ENCODE data around the gene PCNX2.
"Not testable (repeated sequence)": the region's sequence is repeated elsewhere in the genome, so short reads cannot be mapped to it uniquely, and the experiment has no call there.

PCNX2 gene

DNA sequence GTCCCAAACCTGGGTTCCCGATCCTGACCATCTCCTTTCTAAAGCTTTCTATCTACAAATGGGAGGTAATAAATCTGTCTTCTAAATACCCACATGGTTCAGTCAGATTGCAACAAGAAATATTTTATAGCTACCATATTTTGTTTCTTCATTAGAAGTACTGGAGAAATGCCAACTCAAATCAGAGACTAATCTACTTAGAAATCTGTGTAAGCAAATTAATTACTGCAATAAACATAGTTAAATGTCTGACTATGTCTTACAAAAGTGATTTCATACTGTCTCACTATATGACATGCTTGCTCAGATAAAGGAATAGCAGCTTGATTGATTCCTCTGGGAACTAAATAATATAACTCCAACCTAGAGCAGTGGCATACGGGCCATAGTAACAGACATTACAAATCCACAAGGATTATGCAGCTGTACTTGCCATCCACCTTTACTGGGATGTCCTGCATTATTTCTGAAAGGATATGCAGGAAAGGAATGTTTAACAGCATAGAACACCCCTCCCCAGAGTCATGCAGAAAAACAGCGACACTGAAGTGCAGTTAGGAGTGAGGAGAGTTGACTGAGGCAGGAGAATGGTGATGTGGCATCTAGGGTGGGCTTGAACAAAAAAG is 80.3 kb downstream of the PCNX2 start:
- no peak for DNase-seq

DNA sequence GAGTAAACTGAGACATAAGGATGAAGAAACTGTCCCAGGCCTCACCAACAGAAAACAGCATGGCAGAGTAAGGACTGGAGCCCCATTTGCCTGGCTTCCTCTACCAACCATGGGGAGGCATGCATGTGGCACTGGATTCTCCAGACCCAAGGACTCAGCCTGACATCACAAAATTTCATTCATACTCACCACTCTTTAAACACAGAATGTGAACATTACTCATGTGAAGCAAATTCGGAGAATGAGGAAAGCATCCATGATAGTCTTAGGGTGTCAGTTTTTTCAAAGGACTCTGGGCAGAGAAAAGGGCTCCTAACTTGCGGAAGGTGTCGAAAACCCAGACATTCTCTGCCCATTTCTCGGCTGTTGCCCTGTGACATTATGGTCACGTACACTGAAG is 83.9 kb downstream of the PCNX2 start:
- DNase-seq, result no peak

- no peak for DNase-seq
Measured at GRCh38 chr1:233211106-233211505, 84.4 kb downstream of the PCNX2 start.

DNA sequence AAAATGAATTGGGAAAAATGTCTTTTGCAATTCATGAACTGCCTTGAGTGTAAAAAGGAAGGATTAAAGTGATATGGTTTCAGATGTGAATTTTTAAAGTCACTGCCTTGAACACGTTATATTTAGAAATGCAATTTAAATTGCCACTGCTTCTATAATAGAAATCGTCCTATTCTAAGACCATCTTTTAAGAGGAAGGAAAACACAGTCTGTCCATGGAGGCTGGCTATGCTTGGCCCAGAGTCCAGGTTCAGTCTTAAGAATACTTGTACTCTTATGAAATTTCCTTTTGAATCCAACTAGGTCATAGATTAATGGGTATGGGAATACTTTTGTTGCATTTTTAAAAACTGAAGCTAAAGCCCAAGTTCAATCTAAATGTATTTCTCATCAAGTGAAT is 86.0 kb downstream of the PCNX2 start:
- no peak for DNase-seq

DNA sequence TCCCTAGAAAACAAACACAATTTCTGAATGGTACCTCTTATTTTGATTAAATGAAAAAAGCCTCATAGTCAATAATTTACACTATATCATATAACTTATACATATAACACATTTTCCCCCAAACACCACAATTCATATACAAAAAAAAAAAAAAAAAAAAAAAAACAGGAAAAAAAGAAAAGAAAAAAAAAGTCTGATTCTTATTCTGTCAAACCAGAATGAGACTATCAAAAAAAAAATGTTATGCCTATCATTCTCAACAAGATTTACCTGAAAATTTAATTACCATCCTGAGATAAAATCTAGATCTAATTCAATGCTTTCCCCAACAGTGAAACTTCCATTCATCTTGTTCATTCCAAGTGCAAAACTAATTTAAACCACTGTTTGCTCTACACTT is 86.8 kb downstream of the PCNX2 start:
- no peak for DNase-seq

- DNase-seq, result no peak
Measured at GRCh38 chr1:233197940-233198339, 97.6 kb downstream of the PCNX2 start.

DNA sequence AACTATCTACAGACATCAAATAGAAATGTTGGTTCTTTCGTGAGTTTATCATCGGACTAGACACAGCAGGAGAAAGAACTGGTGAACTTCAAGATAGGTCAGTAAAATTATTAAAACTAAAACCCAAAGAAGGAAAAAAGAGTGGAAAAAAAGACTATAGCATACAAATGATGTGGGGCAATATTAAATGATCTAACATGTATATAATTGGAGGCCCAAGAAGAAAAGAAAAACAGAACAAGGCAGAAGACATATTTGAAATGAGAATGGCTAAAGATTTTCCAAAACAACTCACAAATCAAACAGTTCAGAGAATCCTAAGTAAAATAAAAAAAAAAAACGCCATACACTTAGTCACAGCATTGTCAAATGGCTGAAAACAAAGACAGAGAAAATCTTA is 101.8 kb downstream of the PCNX2 start:
- DNase-seq, result no peak

DNA sequence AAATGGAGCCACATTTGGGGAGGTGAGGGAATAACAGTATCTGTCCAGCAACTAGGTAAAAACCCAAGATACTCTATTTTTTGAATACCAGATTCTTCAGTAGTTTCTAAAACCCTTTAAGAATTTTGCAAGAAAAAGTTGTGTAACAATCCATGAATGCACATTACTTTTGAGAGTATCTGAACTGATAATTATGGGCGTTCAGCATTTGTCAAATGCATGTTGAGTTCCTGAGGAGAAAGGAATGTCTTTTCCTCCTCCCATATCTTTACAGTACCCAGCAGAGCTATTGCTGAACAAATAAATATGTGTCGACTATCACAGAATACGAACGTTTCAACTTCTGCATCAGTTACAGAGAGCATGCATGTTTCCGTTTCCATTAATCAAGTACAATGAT is 104.5 kb downstream of the PCNX2 start:
- no peak for DNase-seq

DNA sequence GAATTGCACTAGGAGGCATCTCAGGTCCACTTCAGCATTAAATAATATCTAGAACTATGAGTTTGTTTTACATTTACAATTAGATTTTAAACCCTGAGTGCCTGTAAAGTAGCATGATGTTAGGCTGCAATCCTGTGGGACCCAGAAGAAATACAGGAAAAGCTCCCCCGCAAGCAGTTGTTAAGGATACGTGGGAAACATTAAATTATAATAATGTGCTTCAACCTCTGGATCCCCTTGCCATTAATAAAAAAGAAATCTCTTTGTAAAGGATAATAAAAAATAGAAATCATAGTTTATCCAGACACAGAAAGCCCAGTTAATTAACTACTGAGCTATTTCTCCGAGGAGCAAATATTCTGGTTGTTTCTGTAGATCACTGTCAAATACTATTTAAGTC is 106.0 kb downstream of the PCNX2 start:
- no peak for DNase-seq

GRCh38 chr1:233188061-233188460 is 107.5 kb downstream of the PCNX2 start:
- DNase-seq, result no peak

GRCh38 chr1:233183226-233184020 is 112.1 kb downstream of the PCNX2 start:
- DNase-seq, result no peak

- DNase-seq, result no peak
Measured at GRCh38 chr1:233182587-233182986, 112.9 kb downstream of the PCNX2 start.

DNA sequence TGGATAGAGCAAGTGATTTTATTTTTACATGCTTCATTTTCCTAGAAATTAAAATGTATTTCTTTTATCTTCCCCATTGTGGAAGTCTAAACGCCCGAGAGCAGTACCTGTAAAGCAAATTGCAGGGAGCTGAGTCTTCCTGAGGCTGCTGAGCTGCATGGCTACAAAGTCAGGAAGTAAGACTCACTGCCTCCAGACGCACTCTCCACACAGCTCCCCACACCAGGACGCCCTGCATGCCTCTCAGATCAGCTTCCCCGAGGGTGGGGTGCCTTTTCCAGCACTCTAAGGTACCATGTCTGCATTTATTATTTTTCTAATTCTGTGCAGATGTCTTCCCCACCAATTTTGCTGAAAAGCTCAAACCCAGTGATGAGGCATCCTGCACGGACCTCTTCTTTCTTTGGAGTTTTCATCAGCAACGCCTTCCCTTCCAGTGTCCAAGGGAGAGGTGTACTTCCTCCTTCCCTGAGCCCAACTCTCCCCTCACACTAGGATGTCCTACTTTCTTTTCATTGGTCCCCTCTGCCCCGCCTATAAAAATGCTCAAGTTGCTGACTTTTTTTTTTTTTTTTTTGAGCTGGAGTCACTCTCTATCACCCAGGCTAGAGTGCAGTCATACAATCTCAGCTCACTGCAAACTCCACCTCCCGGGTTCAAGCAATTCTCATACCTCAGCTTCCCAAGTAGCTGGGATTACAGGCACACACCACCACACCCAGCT is 114.7 kb downstream of the PCNX2 start:
- DNase-seq, result no peak

- not testable (repeated sequence) for DNase-seq
Measured at GRCh38 chr1:233179638-233180037, 115.9 kb downstream of the PCNX2 start.

DNA sequence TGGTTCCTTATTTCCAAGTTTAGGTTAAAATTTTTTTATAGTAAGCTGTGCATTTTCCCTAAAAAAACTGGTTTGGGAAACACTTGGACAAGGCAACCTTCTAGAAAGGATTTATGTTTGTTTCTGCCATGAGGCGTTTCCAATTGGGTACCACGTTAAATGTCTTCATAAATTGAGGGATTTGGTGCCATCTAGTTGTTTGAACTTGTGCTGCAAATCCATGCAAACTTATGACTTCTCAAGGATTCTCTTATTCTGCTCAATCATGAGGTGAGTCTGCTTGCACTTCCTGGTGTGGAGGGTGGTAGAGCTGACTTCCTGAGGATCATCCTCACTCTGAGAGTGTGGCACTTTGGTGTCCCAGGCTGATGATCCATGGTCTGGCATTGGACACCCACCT is 123.3 kb downstream of the PCNX2 start:
- DNase-seq, result no peak

- DNase-seq, result no peak
Measured at GRCh38 chr1:233170741-233171140, 124.8 kb downstream of the PCNX2 start.

DNA sequence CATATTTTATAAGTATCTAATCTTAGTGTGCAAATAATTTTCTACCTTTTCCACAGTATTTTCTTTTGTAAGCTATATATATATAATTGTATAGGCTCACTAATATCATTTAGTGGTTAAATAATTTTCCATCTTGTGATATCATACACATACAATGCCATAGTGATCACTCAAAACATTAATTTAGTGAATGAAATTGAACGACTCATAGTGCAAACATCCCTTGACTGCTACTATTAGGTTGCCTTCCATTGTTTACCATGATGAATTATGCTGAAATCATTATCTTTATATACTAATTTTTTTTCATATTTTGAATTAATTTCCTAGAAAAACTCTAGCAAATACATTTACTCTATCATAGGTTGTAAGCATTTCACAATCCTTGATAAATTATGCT is 127.1 kb downstream of the PCNX2 start:
- DNase-seq, result no peak

- DNase-seq, result no peak
Measured at GRCh38 chr1:233166896-233167295, 128.6 kb downstream of the PCNX2 start.

GRCh38 chr1:233163696-233164095 is 131.8 kb downstream of the PCNX2 start:
- no peak for DNase-seq

DNA sequence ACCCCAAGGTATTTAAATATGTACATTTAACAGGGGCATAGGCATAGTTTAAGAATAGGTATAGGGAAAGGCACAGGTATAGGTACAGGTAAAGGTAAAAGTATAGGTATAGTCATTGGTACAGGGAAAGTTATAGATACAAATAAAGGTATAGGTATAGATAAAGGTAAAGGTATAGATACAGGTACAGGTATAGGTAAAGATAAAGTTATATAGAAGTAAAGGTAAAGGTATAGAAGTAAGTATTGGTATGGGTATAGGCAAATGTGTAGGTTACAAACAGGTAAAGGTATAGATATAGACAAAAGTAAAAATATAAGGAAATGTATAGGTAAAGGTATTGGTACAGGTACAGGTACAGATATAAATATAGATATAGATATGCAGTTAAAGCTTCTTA is 137.2 kb downstream of the PCNX2 start:
- no peak for DNase-seq

DNA sequence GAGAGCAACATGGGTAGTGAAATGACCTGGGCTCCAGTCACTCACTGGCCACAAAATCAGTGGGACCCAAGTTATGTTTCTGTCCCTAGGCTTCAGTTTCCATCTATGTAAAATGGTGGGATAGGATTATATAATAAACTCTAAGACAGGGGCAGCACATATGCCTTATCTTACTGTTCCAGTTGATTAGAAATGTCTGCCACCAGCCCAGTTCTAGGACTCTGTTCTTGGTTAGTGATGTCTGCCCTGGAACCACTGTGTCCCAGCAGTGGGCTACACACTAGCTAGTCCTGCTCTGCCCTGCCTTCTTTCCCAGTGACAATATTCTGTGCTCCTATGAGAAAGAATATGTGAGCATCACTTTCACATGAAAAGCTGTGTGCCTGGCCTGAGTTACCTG is 138.3 kb downstream of the PCNX2 start:
- no peak for DNase-seq

DNA sequence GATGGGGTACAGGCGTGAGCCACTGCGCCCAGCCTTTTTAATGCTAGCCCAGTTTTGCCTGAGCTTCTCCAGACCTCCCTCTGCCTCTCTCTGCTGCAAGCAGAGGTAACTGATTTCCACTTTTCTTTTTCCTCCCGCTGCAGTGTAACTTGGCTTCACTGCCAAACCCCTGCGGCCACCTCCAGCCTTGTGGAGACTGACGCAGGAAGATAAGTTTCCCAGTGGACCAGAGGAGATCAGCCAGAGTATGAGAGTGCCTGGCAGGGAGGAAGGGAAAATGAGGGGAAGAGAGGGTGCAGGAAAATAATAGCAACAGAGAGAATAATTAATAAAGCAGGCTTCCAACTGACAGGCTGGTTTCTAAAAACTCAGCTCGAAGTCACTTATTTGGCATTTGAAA is 143.7 kb downstream of the PCNX2 start:
- no peak for DNase-seq

DNA sequence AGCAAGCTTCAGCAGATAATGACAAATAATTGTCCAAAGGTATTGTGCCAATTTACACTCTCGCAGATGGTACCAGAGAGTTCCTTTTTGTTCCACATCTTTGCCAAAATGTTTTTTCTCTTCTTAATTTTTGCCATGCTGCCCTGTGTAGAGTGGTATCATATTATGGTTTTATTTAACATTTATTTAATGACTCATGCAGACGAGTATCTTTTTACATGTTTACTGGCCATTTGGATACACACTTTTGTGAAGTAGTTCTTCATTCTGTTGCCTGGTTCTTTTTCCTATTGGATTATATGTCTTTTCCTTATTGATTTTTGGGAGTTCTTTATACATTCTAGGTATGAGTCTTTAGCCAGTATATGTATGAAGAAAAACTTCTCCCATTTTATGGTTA is 151.1 kb downstream of the PCNX2 start:
- no peak for DNase-seq

DNA sequence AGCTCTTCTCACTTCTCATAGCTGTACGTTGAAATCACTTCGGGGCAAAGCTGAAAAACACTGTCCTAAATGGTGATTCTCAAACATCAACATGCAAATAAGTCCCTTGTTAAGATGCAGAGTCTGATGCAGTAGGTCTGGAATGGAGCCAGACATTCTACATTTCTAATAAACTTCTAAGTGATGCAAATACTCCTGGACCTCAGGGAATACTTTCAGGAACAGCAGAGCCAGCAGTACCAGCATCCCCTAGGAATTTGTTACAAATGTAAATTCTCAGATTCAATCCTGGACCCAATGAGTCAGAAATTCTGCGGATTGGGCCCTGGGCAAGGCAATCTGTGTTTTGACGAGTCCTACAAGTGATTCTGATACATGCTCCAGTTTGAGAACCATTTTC is 152.3 kb downstream of the PCNX2 start:
- DNase-seq, result no peak
